ENCODE measurements around the gene CELF2. TPM values are rescaled to one million over a fixed set of nuclear protein-coding genes. Genes with fewer than 3 reads are reported as not detected.

The CELF2 gene
- total and polyA plus RNA-seq, 2 of the 4 experiments (the other 2 are of a cell fraction), result 3.5 to 6.6 TPM

DNA sequence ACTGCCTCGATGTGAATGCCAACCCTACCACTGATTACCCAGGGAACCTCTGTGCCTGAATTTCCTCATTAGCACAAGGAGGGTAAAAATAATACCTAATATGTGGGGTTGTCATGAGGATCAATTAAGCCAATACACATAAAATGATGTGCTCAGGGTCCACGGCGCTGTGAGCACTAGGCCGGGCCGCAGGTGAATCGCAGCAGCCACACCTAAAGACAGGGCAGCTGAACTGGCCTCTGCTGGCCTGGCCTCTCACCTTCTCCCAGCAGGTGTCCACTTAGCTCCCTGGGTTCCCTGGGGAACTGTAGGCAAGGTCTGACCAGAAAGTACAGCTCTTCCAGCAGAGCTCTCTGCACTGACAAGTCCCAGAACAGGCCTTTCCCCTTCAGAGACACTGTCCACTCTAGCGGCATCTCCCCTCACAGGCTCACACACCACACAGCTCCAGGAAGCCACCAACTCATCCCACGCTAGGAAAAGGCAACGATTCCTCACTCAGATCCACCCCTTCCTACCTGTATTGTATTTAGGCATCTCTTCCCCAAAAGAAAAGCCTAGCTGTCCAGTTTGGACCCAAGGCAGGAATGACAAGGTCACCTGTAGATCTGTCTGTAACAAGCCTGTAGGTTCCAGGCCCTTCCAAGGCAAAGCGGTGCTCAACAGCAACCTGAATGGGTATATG, 320.6 kb downstream of the CELF2 start:
- no TSS peak for BruUV-seq (replicated peaks)
- in situ Hi-C loops (cut with MboI; ENCODE audit: low sequenced_read_pairs), result no loop called here

More for the DNA sequence above, 320.6 kb downstream of the CELF2 start:
- no peak overlapping the region for H2BK20ac ChIP-seq (ENCODE audit: low read depth, low read length)
- no peak overlapping the region for H4K8ac ChIP-seq (ENCODE audit: low read depth in 2 of 2, low read length in 2 of 2)
- H3K4me2 ChIP-seq (ENCODE audit: low read depth, low read length), result no peak overlapping the region
- H3K9ac ChIP-seq (ENCODE audit: low read depth, low read length), result no peak overlapping the region
- H3K27me3 ChIP-seq (ENCODE audit: control insufficient read depth, insufficient read depth, low read length), result no peaks in the 10 kb centered on the region; the same call in none of the 2 replicates
- no peak overlapping the region for H3K14ac ChIP-seq (replicated peaks; ENCODE audit: low read depth, low read length)
- intact Hi-C loops (cut with micrococcal nuclease), result no loop called here
- no peaks in the 10 kb centered on the region for H3K9me1 ChIP-seq (ENCODE audit: insufficient read depth, low read length)
- H2AFZ ChIP-seq (replicated peaks; ENCODE audit: low read length, poor library complexity), result no peak overlapping the region
- DNase-seq (no peak), ATAC-seq (ENCODE audit: low read depth) (no peak)
- H4K20me1 ChIP-seq (ENCODE audit: insufficient read depth, low read length), result no peaks in the 10 kb centered on the region
- no peaks in the 10 kb centered on the region for H3K36me3 ChIP-seq (ENCODE audit: control insufficient read depth, insufficient read depth, low read length)
- 0 out of 2 replicates have a peak, but pooled peaks cover 2% of the 10 kb centered on the region for H3K9me3 ChIP-seq (ENCODE audit: control insufficient read depth, insufficient read depth, low read length)
- H3K56ac ChIP-seq (ENCODE audit: extremely low read depth, insufficient read depth, low read length), result no peak overlapping the region
- no peak overlapping the region for H3K4me3 ChIP-seq (ENCODE audit: insufficient read depth, low read depth, low read length)
- H2AK9ac ChIP-seq (replicated peaks; ENCODE audit: low read depth, low read length, poor library complexity), result no peak overlapping the region
- H2BK120ac ChIP-seq (ENCODE audit: low read depth, low read length), result no peak overlapping the region
- no peak overlapping the region for H2BK15ac ChIP-seq (ENCODE audit: low read depth, low read length)
- H3K4me1 ChIP-seq (ENCODE audit: control insufficient read depth, insufficient read depth, low read length), result no peaks in the 10 kb centered on the region; the same call in 1 of the 2 replicates
- no peak overlapping the region for H4K91ac ChIP-seq (ENCODE audit: insufficient read depth, low read depth, low read length)
- no peak overlapping the region for H2BK5ac ChIP-seq (ENCODE audit: low read depth, low read length, poor library complexity, severe bottlenecking)
- no peak for TF ChIP-seq POLR2A (IDR thresholded peaks at IDR 0.05; ENCODE audit: low read depth, low read length)
- ChIA-PET CTCF (no interaction called here), POLR2A (ENCODE audit: unreplicated experiment) (no interaction called here)
- H3K79me1 ChIP-seq (ENCODE audit: low read depth in 1 of 2, low read length in 2 of 2), result no peaks in the 10 kb centered on the region
- no peak overlapping the region for H4K5ac ChIP-seq (ENCODE audit: low read depth, low read length)
- 86% methylated on average over 6 of the region's 10 CpGs; no CpG with 5 or more reads in 1 of the 2 experiments for WGBS, 2 experiments (ENCODE audit: extremely low coverage in 2 of 2, insufficient read length in 1 of 2)
- H3K18ac ChIP-seq (ENCODE audit: low read depth, low read length), result no peak overlapping the region
- no peak overlapping the region for H3K4ac ChIP-seq (ENCODE audit: low read depth, low read length)
- no peak overlapping the region for H2AK5ac ChIP-seq (ENCODE audit: low read depth, low read length)
- H3K23ac ChIP-seq (ENCODE audit: low read depth, low read length), result no peak overlapping the region
- H3K27ac ChIP-seq (ENCODE audit: insufficient read depth, low read length), result no peak overlapping the region
- dilution Hi-C loops (cut with HindIII; ENCODE audit: low sequenced_read_pairs, unreplicated experiment), result no loop called here
